ENCODE measurements around the gene DNAH3.

DNAH3 gene

GRCh38 chr16:20900299-20901067 lies 250.2 kb downstream of the DNAH3 start, which contains the start of the genes DCUN1D3 and LYRM1:
TSS of gene DCUN1D3 (minus strand) at chr16:20900358. CDS start at chr16:20862538, 37,820 bp downstream.
TSS of gene LYRM1 (plus strand) at chr16:20900771. CDS start at chr16:20915556, 14,785 bp downstream.
- DNase-seq (ENCODE audit: low spot score in 2 of 2), result peak; percentile 74 to 94
- peak within 1 kb of the TSS; percentile 89 for H3K4me3 Mint-ChIP-seq
- no peaks in the 10 kb centered on the region for H3K9me3 Mint-ChIP-seq
- H3K27ac Mint-ChIP-seq, result peak within 1 kb of the TSS; percentile 99
- peaks cover 54% of the 10 kb centered on the region for H3K36me3 Mint-ChIP-seq
- H3K4me1 Mint-ChIP-seq, result peaks cover 72% of the 10 kb centered on the region
- peak; percentile 89 for ATAC-seq

- ATAC-seq, result peak; percentile 1
- H3K36me3 Mint-ChIP-seq, result peaks cover 60% of the 10 kb centered on the region
- peak overlapping the region; percentile 89 for H3K4me3 Mint-ChIP-seq
- peaks cover 71% of the 10 kb centered on the region for H3K4me1 Mint-ChIP-seq
- DNase-seq (ENCODE audit: low spot score in 2 of 2), result peak in 1 of 2 donors; percentile 18
- H3K9me3 Mint-ChIP-seq, result no peaks in the 10 kb centered on the region
- H3K27ac Mint-ChIP-seq, result peak overlapping the region; percentile 99
Measured at GRCh38 chr16:20899477-20900298, 251.0 kb downstream of the DNAH3 start.

- DNase-seq (ENCODE audit: low spot score in 2 of 2) (no peak), ATAC-seq (no peak)
- peak overlapping the region; percentile 99 for H3K27ac Mint-ChIP-seq
- H3K4me1 Mint-ChIP-seq, result peaks cover 65% of the 10 kb centered on the region
- peak overlapping the region; percentile 89 for H3K4me3 Mint-ChIP-seq
- H3K9me3 Mint-ChIP-seq, result no peaks in the 10 kb centered on the region
- H3K36me3 Mint-ChIP-seq, result peaks cover 66% of the 10 kb centered on the region
Measured at GRCh38 chr16:20899071-20899470, 251.6 kb downstream of the DNAH3 start.

- peak overlapping the region; percentile 99 for H3K27ac Mint-ChIP-seq
- ATAC-seq, result no peak
- H3K9me3 Mint-ChIP-seq, result no peaks in the 10 kb centered on the region
- DNase-seq (ENCODE audit: low spot score in 2 of 2), result no peak
- H3K36me3 Mint-ChIP-seq, result peaks cover 78% of the 10 kb centered on the region
- peak overlapping the region; percentile 89 for H3K4me3 Mint-ChIP-seq
- peaks cover 53% of the 10 kb centered on the region for H3K4me1 Mint-ChIP-seq
Measured at GRCh38 chr16:20897922-20898321, 252.7 kb downstream of the DNAH3 start.

GRCh38 chr16:20897253-20897897 lies 253.3 kb downstream of the DNAH3 start:
- peak overlapping the region; percentile 89 for H3K4me3 Mint-ChIP-seq
- no peak for ATAC-seq

GRCh38 chr16:20894388-20894787 lies 256.3 kb downstream of the DNAH3 start:
- H3K4me3 Mint-ChIP-seq, result no peak overlapping the region
- peaks cover 47% of the 10 kb centered on the region for H3K4me1 Mint-ChIP-seq
- H3K27ac Mint-ChIP-seq, result no peak overlapping the region
- no peak for DNase-seq (ENCODE audit: low spot score in 2 of 2)
- ATAC-seq, result no peak
- no peaks in the 10 kb centered on the region for H3K9me3 Mint-ChIP-seq
- peaks cover 83% of the 10 kb centered on the region for H3K36me3 Mint-ChIP-seq

More at GRCh38 chr16:20897253-20897897, 253.3 kb downstream of the DNAH3 start:
- Mint-ChIP-seq H3K27ac (peak overlapping the region; percentile 99), H3K4me1 (peaks cover 48% of the 10 kb centered on the region), H3K36me3 (peaks cover 82% of the 10 kb centered on the region), H3K9me3 (no peaks in the 10 kb centered on the region)
- DNase-seq (ENCODE audit: low spot score in 2 of 2), result no peak

- Mint-ChIP-seq H3K4me1 (peaks cover 26% of the 10 kb centered on the region), H3K27ac (no peak overlapping the region), H3K9me3 (no peaks in the 10 kb centered on the region), H3K36me3 (peaks cover 79% of the 10 kb centered on the region), H3K4me3 (no peak overlapping the region)
- no peak for DNase-seq (ENCODE audit: low spot score in 2 of 2)
- no peak for ATAC-seq
Measured at GRCh38 chr16:20889625-20890275, 260.9 kb downstream of the DNAH3 start.

- ATAC-seq, result peak; percentile 62
- no peak for DNase-seq (ENCODE audit: low spot score in 2 of 2)
- Mint-ChIP-seq H3K4me1 (peaks cover 34% of the 10 kb centered on the region), H3K27ac (peak overlapping the region; percentile 18), H3K9me3 (no peaks in the 10 kb centered on the region), H3K4me3 (no peak overlapping the region), H3K36me3 (peaks cover 70% of the 10 kb centered on the region)
Measured at GRCh38 chr16:20887207-20887606, 263.4 kb downstream of the DNAH3 start.

- peaks cover 25% of the 10 kb centered on the region for H3K4me1 Mint-ChIP-seq
- H3K4me3 Mint-ChIP-seq, result no peak overlapping the region
- DNase-seq (ENCODE audit: low spot score in 2 of 2), result no peak
- H3K36me3 Mint-ChIP-seq, result peaks cover 62% of the 10 kb centered on the region
- ATAC-seq, result no peak
- peak overlapping the region; percentile 18 for H3K27ac Mint-ChIP-seq
- no peaks in the 10 kb centered on the region for H3K9me3 Mint-ChIP-seq
Measured at GRCh38 chr16:20886320-20886719, 264.3 kb downstream of the DNAH3 start.

- Mint-ChIP-seq H3K4me1 (peaks cover 34% of the 10 kb centered on the region), H3K27ac (no peak overlapping the region), H3K4me3 (no peak overlapping the region), H3K36me3 (peaks cover 43% of the 10 kb centered on the region), H3K9me3 (no peaks in the 10 kb centered on the region)
- DNase-seq (ENCODE audit: low spot score in 2 of 2) (no peak), ATAC-seq (peak; percentile 82)
Measured at GRCh38 chr16:20884240-20884556, 266.4 kb downstream of the DNAH3 start.

GRCh38 chr16:20883554-20884239 lies 266.9 kb downstream of the DNAH3 start:
- Mint-ChIP-seq H3K36me3 (peaks cover 38% of the 10 kb centered on the region), H3K9me3 (no peaks in the 10 kb centered on the region), H3K27ac (no peak overlapping the region), H3K4me3 (no peak overlapping the region), H3K4me1 (peaks cover 39% of the 10 kb centered on the region)
- ATAC-seq (no peak), DNase-seq (ENCODE audit: low spot score in 2 of 2) (no peak)
